Measurements from ENCODE around the gene CCDC32.

DNA sequence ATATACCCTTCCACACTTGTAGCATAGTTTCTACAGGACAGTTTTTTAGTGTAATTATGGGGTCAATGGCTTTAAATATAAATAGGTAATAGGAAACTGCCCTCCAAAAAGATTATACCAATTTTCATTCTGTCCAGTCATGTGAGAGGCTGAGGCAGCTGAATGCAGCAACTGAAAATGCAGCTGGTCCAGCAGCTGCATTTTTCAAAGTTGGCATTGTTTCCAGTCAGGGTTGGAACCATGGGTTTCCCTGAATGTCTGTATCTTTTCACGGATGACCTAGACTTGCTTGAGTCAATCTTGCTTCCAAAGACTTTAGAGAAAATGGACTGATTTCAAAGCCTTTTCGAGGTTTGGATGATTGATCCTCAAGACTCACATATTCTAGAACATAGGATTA is 19.3 kb upstream of the CCDC32 start:
- TF ChIP-seq, protein P1, sequence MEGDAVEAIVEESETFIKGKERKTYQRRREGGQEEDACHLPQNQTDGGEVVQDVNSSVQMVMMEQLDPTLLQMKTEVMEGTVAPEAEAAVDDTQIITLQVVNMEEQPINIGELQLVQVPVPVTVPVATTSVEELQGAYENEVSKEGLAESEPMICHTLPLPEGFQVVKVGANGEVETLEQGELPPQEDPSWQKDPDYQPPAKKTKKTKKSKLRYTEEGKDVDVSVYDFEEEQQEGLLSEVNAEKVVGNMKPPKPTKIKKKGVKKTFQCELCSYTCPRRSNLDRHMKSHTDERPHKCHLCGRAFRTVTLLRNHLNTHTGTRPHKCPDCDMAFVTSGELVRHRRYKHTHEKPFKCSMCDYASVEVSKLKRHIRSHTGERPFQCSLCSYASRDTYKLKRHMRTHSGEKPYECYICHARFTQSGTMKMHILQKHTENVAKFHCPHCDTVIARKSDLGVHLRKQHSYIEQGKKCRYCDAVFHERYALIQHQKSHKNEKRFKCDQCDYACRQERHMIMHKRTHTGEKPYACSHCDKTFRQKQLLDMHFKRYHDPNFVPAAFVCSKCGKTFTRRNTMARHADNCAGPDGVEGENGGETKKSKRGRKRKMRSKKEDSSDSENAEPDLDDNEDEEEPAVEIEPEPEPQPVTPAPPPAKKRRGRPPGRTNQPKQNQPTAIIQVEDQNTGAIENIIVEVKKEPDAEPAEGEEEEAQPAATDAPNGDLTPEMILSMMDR (IDR thresholded peaks at IDR 0.05): no peak
- TF ChIP-seq POLR2A (IDR thresholded peaks at IDR 0.05): no peak
